HEK293 (cell line): Measurements from ENCODE around the gene EPHX1.

Experiments used
- HOXC10 ChIP-seq: sonication (generic); formaldehyde crosslinking; IDR thresholded peaks from 2 replicates; pipeline ENCODE4 v1.8.1; 2023; ENCODE audit warnings: mild to moderate bottlenecking, missing genetic modification reagents
- KLF16 ChIP-seq: fragments of 450-650 bp; formaldehyde crosslinking; IDR thresholded peaks from 2 replicates; pipeline ENCODE4 v1.5.1; 2017; ENCODE audit warnings: missing biosample characterization, missing genetic modification characterization
- KLF9 ChIP-seq: fragments of 450-650 bp; formaldehyde crosslinking; IDR thresholded peaks from 2 replicates; pipeline ENCODE4 v1.5.1; 2016; ENCODE audit warnings: missing biosample characterization, missing genetic modification characterization, low read depth
- OSR2 ChIP-seq: fragments of 450-650 bp; formaldehyde crosslinking; IDR thresholded peaks from 2 replicates; pipeline ENCODE4 v1.5.1; 2016; ENCODE audit warnings: missing biosample characterization, missing genetic modification characterization
- PRDM1 ChIP-seq: fragments of 450-650 bp; formaldehyde crosslinking; IDR thresholded peaks from 2 replicates; pipeline ENCODE4; 2016; ENCODE audit warnings: missing biosample characterization, missing genetic modification characterization
- REPIN1 ChIP-seq: fragments of 450-650 bp; formaldehyde crosslinking; IDR thresholded peaks from 2 replicates; pipeline ENCODE4 v1.5.1; 2017; ENCODE audit warnings: missing biosample characterization, missing genetic modification characterization, low read depth
- WT1 ChIP-seq: fragments of 450-650 bp; formaldehyde crosslinking; IDR thresholded peaks from 2 replicates; pipeline ENCODE4 v1.5.1; 2016; ENCODE audit warnings: missing biosample characterization, missing genetic modification characterization
- ZBTB26 ChIP-seq: fragments of 450-650 bp; formaldehyde crosslinking; optimal IDR thresholded peaks from 2 replicates; pipeline ENCODE3; 2016; ENCODE audit warnings: missing biosample characterization, mild to moderate bottlenecking, missing genetic modification characterization
- ZBTB44 ChIP-seq: fragments of 450-650 bp; IDR thresholded peaks from 2 replicates; pipeline ENCODE4 v1.5.1; 2018; ENCODE audit warnings: missing biosample characterization, mild to moderate bottlenecking, missing genetic modification characterization
- ZFHX2 ChIP-seq: fragments of 450-650 bp; formaldehyde crosslinking; conservative IDR thresholded peaks from 2 replicates; pipeline ENCODE4 v1.5.1; 2016; ENCODE audit warnings: missing biosample characterization, missing genetic modification characterization
- ZNF121 ChIP-seq: fragments of 450-650 bp; formaldehyde crosslinking; IDR thresholded peaks from 2 replicates; pipeline ENCODE4 v1.5.1; 2016; ENCODE audit warnings: missing biosample characterization, missing genetic modification characterization
- ZNF423 ChIP-seq: fragments of 450-650 bp; formaldehyde crosslinking; IDR thresholded peaks from 2 replicates; pipeline ENCODE4 v1.5.1; 2016; ENCODE audit warnings: missing biosample characterization, missing genetic modification characterization
- ZNF639 ChIP-seq: fragments of 450-650 bp; formaldehyde crosslinking; IDR thresholded peaks from 2 replicates; pipeline ENCODE4 v1.5.1; 2016; ENCODE audit warnings: missing biosample characterization, missing genetic modification characterization
- ZNF768 ChIP-seq: fragments of 450-650 bp; formaldehyde crosslinking; IDR thresholded peaks from 2 replicates; pipeline ENCODE4 v1.5.1; 2018; ENCODE audit warnings: missing biosample characterization, mild to moderate bottlenecking, missing genetic modification characterization
- TF ChIP-seq, protein P1 (sequence below): fragments of 450-650 bp; formaldehyde crosslinking; IDR thresholded peaks from 2 replicates; pipeline ENCODE4 v1.5.1; 2016; ENCODE audit warnings: missing biosample characterization, missing genetic modification characterization
- TF ChIP-seq, protein P2 (sequence below): fragments of 450-650 bp; formaldehyde crosslinking; IDR thresholded peaks from 2 replicates; pipeline ENCODE4 v1.5.1; 2016; ENCODE audit warnings: missing biosample characterization, missing genetic modification characterization
- TF ChIP-seq, protein P3 (sequence below): fragments of 450-650 bp; formaldehyde crosslinking; IDR thresholded peaks from 2 replicates; pipeline ENCODE4 v1.5.1; 2016; ENCODE audit warnings: missing biosample characterization, missing genetic modification characterization
- TF ChIP-seq, protein P4 (sequence below): fragments of 450-650 bp; formaldehyde crosslinking; IDR thresholded peaks from 2 replicates; pipeline ENCODE4 v1.5.1; 2016; ENCODE audit warnings: missing biosample characterization, missing genetic modification characterization, borderline replicate concordance
- TF ChIP-seq, protein P5 (sequence below): fragments of 450-650 bp; formaldehyde crosslinking; IDR thresholded peaks from 2 replicates; pipeline ENCODE4 v1.5.1; 2016; ENCODE audit warnings: missing biosample characterization, missing genetic modification characterization

Gene EPHX1

DNA sequence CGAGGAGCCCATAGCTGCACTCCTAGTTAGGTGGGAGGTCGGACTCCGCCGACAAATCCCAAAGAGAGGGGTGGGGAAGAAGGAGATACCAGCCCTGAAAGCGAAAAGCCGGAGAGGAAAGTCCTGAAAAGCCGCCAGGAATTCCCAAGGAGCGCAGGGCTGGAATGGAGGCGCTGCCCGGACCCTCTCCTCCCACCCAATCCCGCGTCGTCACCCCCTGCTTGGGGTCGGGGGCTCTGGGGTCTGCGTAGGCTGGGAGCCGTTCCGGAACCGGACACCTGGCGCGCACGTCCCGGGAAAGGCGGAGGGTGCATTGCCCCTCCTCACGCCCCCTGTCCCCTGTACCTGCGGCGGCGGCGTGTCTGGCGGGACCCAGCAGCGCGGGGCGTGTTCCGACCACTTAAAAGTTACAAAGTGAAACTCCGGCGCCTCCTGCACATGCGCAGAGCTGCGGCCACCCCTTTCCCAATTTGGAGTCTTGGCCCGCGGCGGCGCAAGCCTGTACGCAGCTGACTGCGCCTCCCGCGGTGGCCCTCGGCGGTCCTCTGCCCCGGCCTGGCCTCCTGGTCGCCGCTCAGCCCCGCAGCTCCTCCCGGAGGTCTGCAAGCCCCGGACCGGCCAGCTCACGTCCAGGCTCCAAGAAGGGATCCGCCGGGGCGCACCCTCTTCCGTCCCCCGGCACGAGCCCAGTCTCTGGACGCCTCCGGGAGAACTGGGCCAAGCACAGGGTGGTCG, 72.2 kb downstream of the EPHX1 start, which contains the start of gene TMEM63A (continued):
- TF ChIP-seq ZBTB26 (tag by site-specific recombination) (peak; percentile 82), ZBTB44 (peak; percentile 11; the same call in 1 of the 2 replicates), ZNF768 (tag by site-specific recombination) (no peak; the same call in 1 of the 2 replicates), KLF9 (tag by site-specific recombination) (peak; percentile 83; the same call in 1 of the 2 replicates), WT1 (peak; percentile 55; the same call in 1 of the 2 replicates), PRDM1 (peak; percentile 87), OSR2 (tag by site-specific recombination) (no peak), ZNF121 (tag by site-specific recombination) (peak; percentile 83; the same call in 1 of the 2 replicates), ZFHX2 (tag by site-specific recombination) (peak; percentile 84), ZNF423 (tag by site-specific recombination) (peak; percentile 73; the same call in 1 of the 2 replicates), KLF16 (tag by site-specific recombination) (peak; percentile 79), REPIN1 (tag by site-specific recombination) (0 out of 2 replicates have a peak, but pooled peaks have one; percentile 16), HOXC10 (CRISPR knock-in tag) (no peak), ZNF639 (0 out of 2 replicates have a peak, but pooled peaks have one; percentile 16)
- TF ChIP-seq, protein P1, sequence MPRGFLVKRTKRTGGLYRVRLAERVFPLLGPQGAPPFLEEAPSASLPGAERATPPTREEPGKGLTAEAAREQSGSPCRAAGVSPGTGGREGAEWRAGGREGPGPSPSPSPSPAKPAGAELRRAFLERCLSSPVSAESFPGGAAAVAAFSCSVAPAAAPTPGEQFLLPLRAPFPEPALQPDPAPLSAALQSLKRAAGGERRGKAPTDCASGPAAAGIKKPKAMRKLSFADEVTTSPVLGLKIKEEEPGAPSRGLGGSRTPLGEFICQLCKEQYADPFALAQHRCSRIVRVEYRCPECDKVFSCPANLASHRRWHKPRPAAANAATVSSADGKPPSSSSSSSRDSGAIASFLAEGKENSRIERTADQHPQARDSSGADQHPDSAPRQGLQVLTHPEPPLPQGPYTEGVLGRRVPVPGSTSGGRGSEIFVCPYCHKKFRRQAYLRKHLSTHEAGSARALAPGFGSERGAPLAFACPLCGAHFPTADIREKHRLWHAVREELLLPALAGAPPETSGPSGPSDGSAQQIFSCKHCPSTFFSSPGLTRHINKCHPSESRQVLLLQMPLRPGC, result no peak
- TF ChIP-seq, protein P2, sequence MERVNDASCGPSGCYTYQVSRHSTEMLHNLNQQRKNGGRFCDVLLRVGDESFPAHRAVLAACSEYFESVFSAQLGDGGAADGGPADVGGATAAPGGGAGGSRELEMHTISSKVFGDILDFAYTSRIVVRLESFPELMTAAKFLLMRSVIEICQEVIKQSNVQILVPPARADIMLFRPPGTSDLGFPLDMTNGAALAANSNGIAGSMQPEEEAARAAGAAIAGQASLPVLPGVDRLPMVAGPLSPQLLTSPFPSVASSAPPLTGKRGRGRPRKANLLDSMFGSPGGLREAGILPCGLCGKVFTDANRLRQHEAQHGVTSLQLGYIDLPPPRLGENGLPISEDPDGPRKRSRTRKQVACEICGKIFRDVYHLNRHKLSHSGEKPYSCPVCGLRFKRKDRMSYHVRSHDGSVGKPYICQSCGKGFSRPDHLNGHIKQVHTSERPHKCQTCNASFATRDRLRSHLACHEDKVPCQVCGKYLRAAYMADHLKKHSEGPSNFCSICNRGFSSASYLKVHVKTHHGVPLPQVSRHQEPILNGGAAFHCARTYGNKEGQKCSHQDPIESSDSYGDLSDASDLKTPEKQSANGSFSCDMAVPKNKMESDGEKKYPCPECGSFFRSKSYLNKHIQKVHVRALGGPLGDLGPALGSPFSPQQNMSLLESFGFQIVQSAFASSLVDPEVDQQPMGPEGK (tag by site-specific recombination), result peak; percentile 95
- TF ChIP-seq, protein P3, sequence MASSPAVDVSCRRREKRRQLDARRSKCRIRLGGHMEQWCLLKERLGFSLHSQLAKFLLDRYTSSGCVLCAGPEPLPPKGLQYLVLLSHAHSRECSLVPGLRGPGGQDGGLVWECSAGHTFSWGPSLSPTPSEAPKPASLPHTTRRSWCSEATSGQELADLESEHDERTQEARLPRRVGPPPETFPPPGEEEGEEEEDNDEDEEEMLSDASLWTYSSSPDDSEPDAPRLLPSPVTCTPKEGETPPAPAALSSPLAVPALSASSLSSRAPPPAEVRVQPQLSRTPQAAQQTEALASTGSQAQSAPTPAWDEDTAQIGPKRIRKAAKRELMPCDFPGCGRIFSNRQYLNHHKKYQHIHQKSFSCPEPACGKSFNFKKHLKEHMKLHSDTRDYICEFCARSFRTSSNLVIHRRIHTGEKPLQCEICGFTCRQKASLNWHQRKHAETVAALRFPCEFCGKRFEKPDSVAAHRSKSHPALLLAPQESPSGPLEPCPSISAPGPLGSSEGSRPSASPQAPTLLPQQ (tag by site-specific recombination), result peak; percentile 99
- TF ChIP-seq, protein P4, sequence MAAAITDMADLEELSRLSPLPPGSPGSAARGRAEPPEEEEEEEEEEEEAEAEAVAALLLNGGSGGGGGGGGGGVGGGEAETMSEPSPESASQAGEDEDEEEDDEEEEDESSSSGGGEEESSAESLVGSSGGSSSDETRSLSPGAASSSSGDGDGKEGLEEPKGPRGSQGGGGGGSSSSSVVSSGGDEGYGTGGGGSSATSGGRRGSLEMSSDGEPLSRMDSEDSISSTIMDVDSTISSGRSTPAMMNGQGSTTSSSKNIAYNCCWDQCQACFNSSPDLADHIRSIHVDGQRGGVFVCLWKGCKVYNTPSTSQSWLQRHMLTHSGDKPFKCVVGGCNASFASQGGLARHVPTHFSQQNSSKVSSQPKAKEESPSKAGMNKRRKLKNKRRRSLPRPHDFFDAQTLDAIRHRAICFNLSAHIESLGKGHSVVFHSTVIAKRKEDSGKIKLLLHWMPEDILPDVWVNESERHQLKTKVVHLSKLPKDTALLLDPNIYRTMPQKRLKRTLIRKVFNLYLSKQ (tag by site-specific recombination), result no peak
- TF ChIP-seq, protein P5, sequence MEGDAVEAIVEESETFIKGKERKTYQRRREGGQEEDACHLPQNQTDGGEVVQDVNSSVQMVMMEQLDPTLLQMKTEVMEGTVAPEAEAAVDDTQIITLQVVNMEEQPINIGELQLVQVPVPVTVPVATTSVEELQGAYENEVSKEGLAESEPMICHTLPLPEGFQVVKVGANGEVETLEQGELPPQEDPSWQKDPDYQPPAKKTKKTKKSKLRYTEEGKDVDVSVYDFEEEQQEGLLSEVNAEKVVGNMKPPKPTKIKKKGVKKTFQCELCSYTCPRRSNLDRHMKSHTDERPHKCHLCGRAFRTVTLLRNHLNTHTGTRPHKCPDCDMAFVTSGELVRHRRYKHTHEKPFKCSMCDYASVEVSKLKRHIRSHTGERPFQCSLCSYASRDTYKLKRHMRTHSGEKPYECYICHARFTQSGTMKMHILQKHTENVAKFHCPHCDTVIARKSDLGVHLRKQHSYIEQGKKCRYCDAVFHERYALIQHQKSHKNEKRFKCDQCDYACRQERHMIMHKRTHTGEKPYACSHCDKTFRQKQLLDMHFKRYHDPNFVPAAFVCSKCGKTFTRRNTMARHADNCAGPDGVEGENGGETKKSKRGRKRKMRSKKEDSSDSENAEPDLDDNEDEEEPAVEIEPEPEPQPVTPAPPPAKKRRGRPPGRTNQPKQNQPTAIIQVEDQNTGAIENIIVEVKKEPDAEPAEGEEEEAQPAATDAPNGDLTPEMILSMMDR (tag by site-specific recombination), result peak; percentile 98
- TF ChIP-seq, all 188 proteins: peak for 51
